Measurements from ENCODE around the gene GLCE.

Gene GLCE

GRCh38 chr15:69320977-69321554, 160.6 kb downstream of the GLCE start:
- no peaks in the 10 kb centered on the region for H3K36me3 ChIP-seq (ENCODE audit: insufficient read depth, low read length)
- H3K9ac ChIP-seq (ENCODE audit: low read depth, low read length): no peak overlapping the region
- no peaks in the 10 kb centered on the region for H3K9me3 ChIP-seq (ENCODE audit: control insufficient read depth, insufficient read depth, low read length)
- no peaks in the 10 kb centered on the region for H3K4me1 ChIP-seq (ENCODE audit: insufficient read depth, low read length)

Measured in ES-I3 (cell line).